Uterus (tissue), 4 donors: ENCODE data around the gene RECQL5. TPM values are rescaled to one million over a fixed set of nuclear protein-coding genes. Genes with fewer than 3 reads are reported as not detected.

Experiments
- DNase-seq, 2 donors: peaks; one replicate each; pipeline ENCODE4 v3.0.0-alpha.2; 2019 to 2020
- H3K27ac ChIP-seq, 2 donors: fragments of 200-600 bp; sonication (generic); 1 replicate in 1 of 2; 2 replicates in 1 of 2; pipeline ENCODE4 v1.5.1; 2016 to 2018
- H3K27me3 ChIP-seq, 2 donors: fragments of 200-600 bp; sonication (generic); one replicate each; pipeline ENCODE4 v1.5.1; 2018 to 2019; ENCODE audit warnings: control low read depth in 1 of 2
- H3K36me3 ChIP-seq, 2 donors: fragments of 200-600 bp; sonication (generic); one replicate each; pipeline ENCODE4 v1.5.1; 2019; ENCODE audit warnings: control low read depth in 1 of 2
- H3K4me1 ChIP-seq, 2 donors: fragments of 200-600 bp; sonication (generic); one replicate each; pipeline ENCODE4 v1.5.1; 2018 to 2019; ENCODE audit warnings: control low read depth in 1 of 2
- H3K4me3 ChIP-seq, 2 donors: fragments of 200-600 bp; sonication (generic); 1 replicate in 1 of 2; 2 replicates in 1 of 2; pipeline ENCODE4 v1.5.1; 2018 to 2019; ENCODE audit warnings: mild to moderate bottlenecking in 1 of 2
- H3K9me3 ChIP-seq, 2 donors: fragments of 200-600 bp; sonication (generic); one replicate each; pipeline ENCODE4 v1.5.1; 2019; ENCODE audit warnings: control low read depth in 1 of 2
- CTCF ChIP-seq, 4 experiments: fragments of 200-600 bp in 2 of 4; fragments of 450-650 bp in 2 of 4; sonication (generic) in 2 of 4; IDR thresholded peaks; one replicate each; pipeline ENCODE4 v1.5.1; 2016 to 2019; ENCODE audit warnings: antibody characterized with exemption in 4 of 4, mild to moderate bottlenecking in 2 of 4, moderate library complexity in 1 of 4
- POLR2A ChIP-seq, 2 donors: fragments of 450-650 bp; IDR thresholded peaks; one replicate each; pipeline ENCODE4 v1.6.1; 2016; ENCODE audit warnings: antibody characterized with exemption in 2 of 2, mild to moderate bottlenecking in 1 of 2, moderate library complexity in 1 of 2
- intact Hi-C: fragments of 100-400 bp; cut with DNase I; formaldehyde crosslinking; loops from one replicate; pipeline ENCODE4 v1.15.1; 2023; ENCODE audit warnings: low total_unique reads
- total RNA-seq, 4 donors: library from RNA; depleted of rRNA in 3 of 4; stranded (reverse); fragments of >200 nt in 3 of 4; gene quantifications; one replicate each; pipeline versions ENCODE4 v1.1.0 to v1.2.4, GENCODE V29; 2014 to 2023
- donor health status: DM: yes; HTN: yes; CAD: no.

RECQL5 gene
- total RNA-seq, 4 donors from 2014 or later = 0.59 to 22.7 (median 11.9) TPM

DNA sequence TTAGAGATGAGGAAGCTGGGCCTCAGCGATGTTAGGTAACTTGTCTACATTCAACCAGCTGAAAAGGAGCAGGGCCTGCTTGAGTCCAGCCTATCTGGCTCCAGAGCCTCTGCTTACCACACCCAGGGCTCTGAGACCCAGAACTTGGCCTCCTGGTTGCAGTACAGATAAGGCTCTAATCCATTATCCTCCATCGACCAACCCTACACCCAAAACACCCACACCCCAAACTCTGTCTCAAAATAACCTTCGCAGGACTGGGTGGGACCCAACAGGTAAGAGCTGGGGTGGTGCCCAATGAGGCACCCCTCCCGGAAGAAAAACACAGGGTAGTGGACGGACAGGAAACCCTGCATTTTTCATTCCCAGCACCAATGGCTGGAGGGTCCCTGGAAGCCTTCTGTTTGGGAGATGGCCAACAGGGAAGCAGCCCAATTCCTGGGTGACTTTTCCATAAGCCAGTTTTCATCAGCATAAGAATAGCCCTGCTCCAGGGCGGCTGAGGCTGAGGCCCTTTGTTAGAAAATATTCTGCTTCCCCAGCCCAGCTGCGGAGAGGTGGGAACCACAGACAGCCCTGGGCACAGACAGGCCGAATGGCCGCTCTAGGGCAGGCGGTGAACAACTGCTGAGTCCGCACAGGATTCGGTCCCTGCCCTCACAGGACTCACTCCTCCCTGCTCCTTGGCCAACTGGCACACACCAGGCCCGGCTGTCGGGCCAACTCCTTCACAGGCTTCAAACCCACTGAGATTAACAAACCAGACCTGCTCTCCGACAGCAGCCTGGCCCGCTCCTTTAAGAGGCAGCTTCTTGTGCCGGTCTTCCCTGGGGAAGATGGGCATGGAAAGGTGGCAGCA lies 23.9 kb downstream of the RECQL5 start:
- H3K27me3 ChIP-seq = no peaks in the 10 kb centered on the region
- H3K27ac ChIP-seq = no peak overlapping the region
- H3K4me3 ChIP-seq = no peak overlapping the region
- no peaks in the 10 kb centered on the region for H3K36me3 ChIP-seq
- no peaks in the 10 kb centered on the region for H3K4me1 ChIP-seq
- H3K9me3 ChIP-seq = no peaks in the 10 kb centered on the region
- no peak for DNase-seq
- TF ChIP-seq POLR2A (IDR thresholded peaks at IDR 0.05) (no peak), CTCF (IDR thresholded peaks at IDR 0.05) (no peak)
- intact Hi-C loops = no loop called here

DNA sequence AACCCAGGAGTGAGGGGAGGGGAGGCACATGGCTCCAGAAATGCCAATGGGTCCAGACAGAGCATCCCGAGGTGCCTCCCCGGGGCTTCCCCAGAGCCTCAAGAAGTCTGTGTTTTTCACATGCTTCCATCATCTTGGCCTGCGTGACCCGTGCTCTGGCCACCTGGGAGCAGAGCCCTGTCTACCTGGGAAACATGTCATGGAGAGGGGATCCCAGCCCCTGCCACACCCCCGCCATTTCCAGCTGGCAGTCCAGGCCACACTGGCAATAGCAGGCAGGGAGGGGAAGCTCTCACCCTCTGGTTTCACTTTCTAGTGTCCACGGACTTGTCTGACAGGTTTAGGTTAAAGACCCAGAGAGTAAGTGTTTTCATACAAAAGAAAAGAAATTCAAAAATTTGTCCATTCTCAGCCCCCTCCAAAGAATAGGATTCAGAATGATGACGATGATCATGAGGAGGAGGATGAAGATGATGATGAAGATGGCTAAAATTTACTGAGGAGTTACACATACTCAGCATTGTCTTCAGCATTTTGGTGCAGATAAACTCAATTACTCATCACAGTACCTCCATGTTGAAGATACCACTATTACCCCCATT lies 24.7 kb downstream of the RECQL5 start:
- no peaks in the 10 kb centered on the region for H3K9me3 ChIP-seq
- no peaks in the 10 kb centered on the region for H3K36me3 ChIP-seq
- no peak for DNase-seq
- H3K27ac ChIP-seq = no peak overlapping the region
- no peak overlapping the region for H3K4me3 ChIP-seq
- intact Hi-C loops = no loop called here
- H3K27me3 ChIP-seq = no peaks in the 10 kb centered on the region
- TF ChIP-seq CTCF (IDR thresholded peaks at IDR 0.05) (no peak), POLR2A (IDR thresholded peaks at IDR 0.05) (no peak)
- H3K4me1 ChIP-seq = no peaks in the 10 kb centered on the region

DNA sequence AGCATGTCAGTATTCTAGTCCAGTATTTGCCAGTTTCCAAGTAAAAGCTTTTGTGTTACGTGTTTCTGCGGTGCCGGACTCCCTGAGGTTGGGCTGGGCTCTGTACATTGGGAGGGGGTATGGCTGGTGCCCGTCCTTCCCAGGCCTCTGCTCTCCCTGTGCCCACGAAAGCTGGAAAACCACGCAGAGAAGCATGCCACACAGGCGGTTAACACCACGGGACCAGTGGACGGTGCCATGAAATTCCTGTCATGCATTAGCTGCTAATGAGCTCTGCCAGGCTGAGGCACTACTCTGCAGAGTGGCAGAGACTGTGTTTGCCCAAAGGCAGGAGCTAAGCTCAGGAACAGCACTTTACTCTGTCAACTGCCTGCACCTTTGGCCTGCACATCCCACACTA lies 25.6 kb downstream of the RECQL5 start:
- Histone ChIP-seq H3K9me3 (no peaks in the 10 kb centered on the region), H3K27ac (no peak overlapping the region), H3K4me1 (no peaks in the 10 kb centered on the region), H3K36me3 (no peaks in the 10 kb centered on the region), H3K27me3 (no peaks in the 10 kb centered on the region), H3K4me3 (no peak overlapping the region)
- intact Hi-C loops = no loop called here
- TF ChIP-seq POLR2A (IDR thresholded peaks at IDR 0.05) = no peak
- TF ChIP-seq CTCF (IDR thresholded peaks at IDR 0.05) = no peak
- no peak for DNase-seq

GRCh38 chr17:75640556-75641119 lies 26.3 kb downstream of the RECQL5 start:
- intact Hi-C loops = no loop called here
- H3K9me3 ChIP-seq = no peaks in the 10 kb centered on the region
- H3K27me3 ChIP-seq = no peaks in the 10 kb centered on the region
- no peaks in the 10 kb centered on the region for H3K36me3 ChIP-seq
- no peak overlapping the region for H3K27ac ChIP-seq
- no peaks in the 10 kb centered on the region for H3K4me1 ChIP-seq
- no peak overlapping the region for H3K4me3 ChIP-seq
- TF ChIP-seq CTCF (IDR thresholded peaks at IDR 0.05) (no peak), POLR2A (IDR thresholded peaks at IDR 0.05) (no peak)
- DNase-seq = no peak
